ENCODE data around the gene MUSTN1.

The MUSTN1 gene

DNA sequence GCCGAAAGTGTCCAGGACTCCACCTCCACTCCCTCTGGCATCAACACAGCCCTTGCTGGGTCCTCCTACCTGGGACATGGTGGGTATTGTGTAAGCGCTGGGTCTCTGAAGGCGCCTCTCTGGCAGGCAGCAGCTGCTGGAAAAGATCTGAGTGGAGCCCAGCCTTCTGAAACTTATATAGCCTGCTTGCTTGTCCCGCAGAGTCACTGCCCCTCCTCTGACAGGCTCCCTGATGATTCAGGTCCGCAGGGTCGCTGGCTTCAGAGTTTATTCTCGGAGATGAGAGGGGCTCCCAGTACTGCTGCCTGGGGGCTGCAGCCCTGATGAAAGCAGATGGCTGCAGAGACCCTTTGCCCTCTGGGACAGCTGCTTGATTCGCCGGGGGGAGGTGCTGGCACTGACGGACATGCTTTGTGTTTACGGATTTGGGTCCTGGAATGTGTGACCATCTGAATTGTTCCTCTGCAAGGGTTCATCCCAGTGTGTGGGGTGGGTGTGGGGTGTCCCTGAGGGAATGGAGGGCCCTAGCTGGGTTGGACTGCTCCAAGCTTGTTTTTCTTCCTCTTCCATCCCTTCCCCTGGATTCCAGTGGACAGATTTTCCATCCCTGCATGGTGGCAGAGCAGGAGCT, at the start of gene MUSTN1:
Gene MUSTN1 (minus strand): TSS at position 149 of the 631 bp plus-strand sequence. CDS start 71 bp downstream, at position 78.
- H3K36me3 ChIP-seq (ENCODE audit: control insufficient read depth in 1 of 2, insufficient read depth in 2 of 2, low read length in 2 of 2), result peaks cover 0 to 32% of the 10 kb centered on the region in 2 donors
- no peak within 1 kb of the TSS for H3K27ac ChIP-seq (ENCODE audit: low read length)
- no peaks in the 10 kb centered on the region for H3K27me3 ChIP-seq (ENCODE audit: low read depth, low read length)
- peak within 1 kb of the TSS; percentile 13 to 16 for H3K4me3 ChIP-seq (ENCODE audit: low read depth in 1 of 2, low read length in 2 of 2)
- H3K4me1 ChIP-seq (ENCODE audit: control insufficient read depth in 1 of 2, insufficient read depth in 2 of 2, low read length in 2 of 2), result peaks cover 0 to 18% of the 10 kb centered on the region in 2 donors
- no peaks in the 10 kb centered on the region for H3K9me3 ChIP-seq (ENCODE audit: control insufficient read depth in 1 of 2, low read length in 2 of 2)

DNA sequence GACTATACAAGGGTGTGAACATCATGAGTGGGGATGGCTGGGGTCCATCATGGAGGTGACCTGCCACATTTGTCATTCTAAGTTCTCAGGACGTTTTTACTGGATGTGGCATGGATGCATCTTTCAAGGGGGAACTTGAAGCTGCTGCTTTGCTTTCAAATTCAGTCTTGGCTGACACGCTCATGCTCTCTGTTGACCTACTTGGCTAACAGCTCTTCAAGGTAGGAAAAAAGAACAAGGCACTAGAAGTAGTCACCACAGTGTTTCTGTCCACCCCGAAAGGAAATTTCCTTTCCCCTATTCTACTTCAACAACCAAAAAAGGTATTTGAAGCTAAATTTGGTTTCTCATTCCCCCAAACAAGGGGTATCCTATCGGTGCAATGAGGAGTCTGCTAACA, 47.6 kb upstream of the MUSTN1 start:
- Histone ChIP-seq H3K4me1 (ENCODE audit: control insufficient read depth in 1 of 2, insufficient read depth in 2 of 2, low read length in 2 of 2) (no peaks in the 10 kb centered on the region), H3K27ac (ENCODE audit: low read length) (no peak overlapping the region), H3K4me3 (ENCODE audit: low read depth in 1 of 2, low read length in 2 of 2) (no peak overlapping the region), H3K9me3 (ENCODE audit: control insufficient read depth in 1 of 2, low read length in 2 of 2) (no peaks in the 10 kb centered on the region), H3K27me3 (ENCODE audit: low read depth, low read length) (no peaks in the 10 kb centered on the region), H3K36me3 (ENCODE audit: control insufficient read depth in 1 of 2, insufficient read depth in 2 of 2, low read length in 2 of 2) (peaks cover 6 to 7% of the 10 kb centered on the region in 2 donors)

GRCh38 chr3:52881871-52882270, 47.1 kb upstream of the MUSTN1 start:
- H3K27me3 ChIP-seq (ENCODE audit: low read depth, low read length), result no peaks in the 10 kb centered on the region
- H3K4me3 ChIP-seq (ENCODE audit: low read depth in 1 of 2, low read length in 2 of 2), result no peak overlapping the region
- no peak overlapping the region for H3K27ac ChIP-seq (ENCODE audit: low read length)
- no peaks in the 10 kb centered on the region for H3K4me1 ChIP-seq (ENCODE audit: control insufficient read depth in 1 of 2, insufficient read depth in 2 of 2, low read length in 2 of 2)
- no peaks in the 10 kb centered on the region for H3K9me3 ChIP-seq (ENCODE audit: control insufficient read depth in 1 of 2, low read length in 2 of 2)
- peaks cover 6 to 10% of the 10 kb centered on the region in 2 donors for H3K36me3 ChIP-seq (ENCODE audit: control insufficient read depth in 1 of 2, insufficient read depth in 2 of 2, low read length in 2 of 2)

GRCh38 chr3:52880474-52880873, 45.7 kb upstream of the MUSTN1 start:
- H3K4me1 ChIP-seq (ENCODE audit: control insufficient read depth in 1 of 2, insufficient read depth in 2 of 2, low read length in 2 of 2), result no peaks in the 10 kb centered on the region
- no peak overlapping the region for H3K27ac ChIP-seq (ENCODE audit: low read length)
- H3K4me3 ChIP-seq (ENCODE audit: low read depth in 1 of 2, low read length in 2 of 2), result no peak overlapping the region
- H3K9me3 ChIP-seq (ENCODE audit: control insufficient read depth in 1 of 2, low read length in 2 of 2), result no peaks in the 10 kb centered on the region
- no peaks in the 10 kb centered on the region for H3K27me3 ChIP-seq (ENCODE audit: low read depth, low read length)
- H3K36me3 ChIP-seq (ENCODE audit: control insufficient read depth in 1 of 2, insufficient read depth in 2 of 2, low read length in 2 of 2), result peaks cover 3 to 7% of the 10 kb centered on the region in 2 donors

DNA sequence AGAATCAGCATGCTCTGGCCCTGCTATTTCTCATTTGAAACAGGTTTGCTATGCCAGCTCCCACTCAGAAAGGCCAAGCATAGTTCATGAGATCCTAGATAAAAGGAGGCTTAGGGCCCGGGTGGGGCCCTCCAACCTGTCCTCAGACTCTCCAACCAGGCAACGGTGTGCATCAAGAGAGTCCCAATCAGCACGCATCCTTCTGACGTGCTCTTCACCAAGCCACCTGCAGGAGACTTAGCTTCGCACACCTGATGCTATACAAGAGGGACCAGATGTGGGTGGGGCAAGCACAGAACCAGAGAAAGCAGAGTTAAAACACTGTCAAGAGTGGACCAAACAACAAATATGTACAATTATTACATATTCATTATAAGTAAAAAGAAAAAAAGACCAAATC, 45.2 kb upstream of the MUSTN1 start:
- no peak overlapping the region for H3K4me3 ChIP-seq (ENCODE audit: low read depth in 1 of 2, low read length in 2 of 2)
- no peaks in the 10 kb centered on the region for H3K9me3 ChIP-seq (ENCODE audit: control insufficient read depth in 1 of 2, low read length in 2 of 2)
- no peaks in the 10 kb centered on the region for H3K4me1 ChIP-seq (ENCODE audit: control insufficient read depth in 1 of 2, insufficient read depth in 2 of 2, low read length in 2 of 2)
- H3K27me3 ChIP-seq (ENCODE audit: low read depth, low read length), result no peaks in the 10 kb centered on the region
- H3K27ac ChIP-seq (ENCODE audit: low read length), result no peak overlapping the region
- H3K36me3 ChIP-seq (ENCODE audit: control insufficient read depth in 1 of 2, insufficient read depth in 2 of 2, low read length in 2 of 2), result peaks cover 0 to 4% of the 10 kb centered on the region in 2 donors

- Histone ChIP-seq H3K9me3 (ENCODE audit: control insufficient read depth in 1 of 2, low read length in 2 of 2) (no peaks in the 10 kb centered on the region), H3K27me3 (ENCODE audit: low read depth, low read length) (no peaks in the 10 kb centered on the region), H3K27ac (ENCODE audit: low read length) (no peak overlapping the region), H3K4me3 (ENCODE audit: low read depth in 1 of 2, low read length in 2 of 2) (no peak overlapping the region), H3K4me1 (ENCODE audit: control insufficient read depth in 1 of 2, insufficient read depth in 2 of 2, low read length in 2 of 2) (no peaks in the 10 kb centered on the region), H3K36me3 (ENCODE audit: control insufficient read depth in 1 of 2, insufficient read depth in 2 of 2, low read length in 2 of 2) (peaks cover 0 to 4% of the 10 kb centered on the region in 2 donors)
Measured at GRCh38 chr3:52879581-52879980, 44.8 kb upstream of the MUSTN1 start.

DNA sequence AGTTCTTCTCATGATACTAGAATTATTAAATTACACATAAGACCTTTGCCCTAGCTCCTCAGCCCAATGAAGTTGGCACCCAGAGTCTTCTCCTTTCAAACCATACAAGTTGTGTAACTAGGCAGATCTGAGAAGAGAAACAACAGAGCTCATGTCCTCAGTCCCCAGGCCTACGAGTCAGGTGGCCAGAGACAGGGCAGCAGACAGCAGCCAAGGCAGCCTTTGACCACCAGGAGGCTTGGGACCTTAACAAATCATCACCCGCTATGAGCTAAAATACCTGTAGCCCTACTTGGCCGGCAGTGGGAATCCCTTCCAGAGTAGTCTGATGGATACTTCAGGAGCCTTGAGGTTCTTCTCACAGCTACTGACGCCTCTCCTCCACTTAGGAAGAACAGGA, 44.3 kb upstream of the MUSTN1 start:
- Histone ChIP-seq H3K4me1 (ENCODE audit: control insufficient read depth in 1 of 2, insufficient read depth in 2 of 2, low read length in 2 of 2) (no peaks in the 10 kb centered on the region), H3K9me3 (ENCODE audit: control insufficient read depth in 1 of 2, low read length in 2 of 2) (no peaks in the 10 kb centered on the region), H3K27me3 (ENCODE audit: low read depth, low read length) (no peaks in the 10 kb centered on the region), H3K36me3 (ENCODE audit: control insufficient read depth in 1 of 2, insufficient read depth in 2 of 2, low read length in 2 of 2) (peaks cover 0 to 4% of the 10 kb centered on the region in 2 donors), H3K4me3 (ENCODE audit: low read depth in 1 of 2, low read length in 2 of 2) (no peak overlapping the region), H3K27ac (ENCODE audit: low read length) (no peak overlapping the region)

DNA sequence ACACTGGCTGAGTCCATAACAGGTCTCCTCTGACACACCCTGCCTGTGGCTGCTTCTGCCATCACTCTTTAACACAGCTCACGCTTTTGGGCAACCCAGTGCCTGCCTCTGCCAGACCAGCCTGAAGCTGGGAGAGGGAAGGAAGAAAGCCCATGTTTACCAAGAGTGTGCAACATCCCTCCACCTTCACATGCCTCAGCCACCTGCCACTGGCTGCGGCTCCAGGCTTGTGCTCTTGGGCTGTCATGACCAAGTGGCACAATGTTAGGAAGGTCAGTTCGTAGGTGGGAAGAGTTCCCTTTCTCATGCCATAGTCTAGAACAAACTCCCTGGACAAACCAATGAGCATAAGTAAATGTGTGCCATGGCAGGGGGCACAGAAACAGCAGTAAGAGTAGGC, 42.3 kb upstream of the MUSTN1 start:
- Histone ChIP-seq H3K9me3 (ENCODE audit: control insufficient read depth in 1 of 2, low read length in 2 of 2) (no peaks in the 10 kb centered on the region), H3K27ac (ENCODE audit: low read length) (no peak overlapping the region), H3K4me3 (ENCODE audit: low read depth in 1 of 2, low read length in 2 of 2) (no peak overlapping the region), H3K36me3 (ENCODE audit: control insufficient read depth in 1 of 2, insufficient read depth in 2 of 2, low read length in 2 of 2) (peaks cover 0 to 4% of the 10 kb centered on the region in 2 donors), H3K27me3 (ENCODE audit: low read depth, low read length) (no peaks in the 10 kb centered on the region), H3K4me1 (ENCODE audit: control insufficient read depth in 1 of 2, insufficient read depth in 2 of 2, low read length in 2 of 2) (no peaks in the 10 kb centered on the region)

- no peak overlapping the region for H3K27ac ChIP-seq (ENCODE audit: low read length)
- H3K27me3 ChIP-seq (ENCODE audit: low read depth, low read length), result no peaks in the 10 kb centered on the region
- H3K9me3 ChIP-seq (ENCODE audit: control insufficient read depth in 1 of 2, low read length in 2 of 2), result no peaks in the 10 kb centered on the region
- H3K4me3 ChIP-seq (ENCODE audit: low read depth in 1 of 2, low read length in 2 of 2), result no peak overlapping the region
- peaks cover 0 to 4% of the 10 kb centered on the region in 2 donors for H3K36me3 ChIP-seq (ENCODE audit: control insufficient read depth in 1 of 2, insufficient read depth in 2 of 2, low read length in 2 of 2)
- H3K4me1 ChIP-seq (ENCODE audit: control insufficient read depth in 1 of 2, insufficient read depth in 2 of 2, low read length in 2 of 2), result no peaks in the 10 kb centered on the region
Measured at GRCh38 chr3:52874864-52875587, 40.2 kb upstream of the MUSTN1 start.

DNA sequence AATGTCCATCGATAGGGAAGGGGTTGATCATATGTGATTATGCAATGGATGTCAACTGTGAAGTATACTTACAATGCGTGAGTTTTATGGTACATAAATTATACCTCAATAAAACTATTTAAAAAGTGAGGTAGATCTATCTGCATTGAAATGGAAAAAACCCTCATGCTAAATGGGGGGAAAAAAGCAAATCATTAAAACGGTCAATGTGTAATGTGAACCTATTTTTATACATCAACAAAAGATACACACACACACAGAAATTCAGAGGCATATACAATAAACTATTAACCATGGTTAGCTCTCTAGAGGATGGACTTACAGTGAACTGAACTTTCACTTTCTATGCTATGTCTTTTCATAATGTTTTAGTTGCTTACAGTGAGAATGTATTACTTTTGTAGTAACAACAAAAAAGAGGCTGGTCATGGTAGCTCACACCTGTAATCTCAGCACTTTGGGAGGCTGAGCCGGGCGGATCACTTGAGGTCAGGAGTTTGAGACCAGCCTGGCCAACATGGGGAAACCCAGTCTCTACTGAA, 39.4 kb upstream of the MUSTN1 start:
- H3K4me1 ChIP-seq (ENCODE audit: control insufficient read depth in 1 of 2, insufficient read depth in 2 of 2, low read length in 2 of 2), result no peaks in the 10 kb centered on the region
- H3K36me3 ChIP-seq (ENCODE audit: control insufficient read depth in 1 of 2, insufficient read depth in 2 of 2, low read length in 2 of 2), result peaks cover 0 to 4% of the 10 kb centered on the region in 2 donors
- H3K27me3 ChIP-seq (ENCODE audit: low read depth, low read length), result no peaks in the 10 kb centered on the region
- no peak overlapping the region for H3K27ac ChIP-seq (ENCODE audit: low read length)
- H3K9me3 ChIP-seq (ENCODE audit: control insufficient read depth in 1 of 2, low read length in 2 of 2), result no peaks in the 10 kb centered on the region
- no peak overlapping the region for H3K4me3 ChIP-seq (ENCODE audit: low read depth in 1 of 2, low read length in 2 of 2)

DNA sequence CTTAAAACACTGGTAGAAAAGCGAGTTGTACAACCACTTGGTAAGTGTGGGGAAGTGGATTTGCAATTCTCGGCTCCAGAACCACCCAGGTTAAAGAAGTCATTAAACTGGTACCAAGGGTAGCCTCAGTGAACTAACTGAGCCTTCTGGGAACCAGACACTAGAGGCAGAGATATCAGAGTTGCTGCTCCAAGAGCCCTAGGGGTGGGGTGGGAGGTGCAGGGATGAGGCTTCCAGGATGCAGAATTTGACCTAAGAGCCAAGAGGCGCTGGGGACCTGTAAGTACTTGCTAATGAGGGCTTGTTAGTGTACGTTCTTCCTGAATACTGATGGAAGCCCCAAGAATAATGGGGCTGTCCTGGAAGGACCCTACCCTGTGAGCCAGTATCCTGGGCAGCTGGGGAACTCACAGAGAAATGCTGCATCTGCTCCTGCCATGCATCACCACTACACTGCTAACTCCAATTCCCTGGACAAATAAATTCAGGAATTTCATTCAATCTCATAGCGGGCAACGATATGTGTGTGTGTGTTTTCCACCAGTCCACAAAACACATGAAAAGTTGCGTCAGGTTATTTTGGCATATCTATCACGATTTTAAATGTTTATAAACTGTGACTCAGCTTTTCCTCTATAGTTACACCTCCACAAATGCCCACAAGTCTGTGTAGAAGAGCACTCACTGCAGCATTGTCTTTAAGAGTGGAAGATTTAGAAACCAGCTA, 38.8 kb upstream of the MUSTN1 start:
- Histone ChIP-seq H3K4me1 (ENCODE audit: control insufficient read depth in 1 of 2, insufficient read depth in 2 of 2, low read length in 2 of 2) (no peaks in the 10 kb centered on the region), H3K27me3 (ENCODE audit: low read depth, low read length) (no peaks in the 10 kb centered on the region), H3K27ac (ENCODE audit: low read length) (no peak overlapping the region), H3K4me3 (ENCODE audit: low read depth in 1 of 2, low read length in 2 of 2) (no peak overlapping the region), H3K36me3 (ENCODE audit: control insufficient read depth in 1 of 2, insufficient read depth in 2 of 2, low read length in 2 of 2) (peaks cover 0 to 4% of the 10 kb centered on the region in 2 donors), H3K9me3 (ENCODE audit: control insufficient read depth in 1 of 2, low read length in 2 of 2) (no peaks in the 10 kb centered on the region)
